Measurements from ENCODE around the gene ANGPTL7. TPM values are rescaled to one million over a fixed set of nuclear protein-coding genes. Genes with fewer than 3 reads are reported as not detected.
A peak's percentile ranks its signal among the peaks of the same experiment; 100 is the strongest.

ANGPTL7 gene
- total RNA-seq, 1 donor from 2014 or later: 1.1 TPM

GRCh38 chr1:11204396-11205190, 15.4 kb downstream of the ANGPTL7 start:
- intact Hi-C loops (cut with micrococcal nuclease): no loop called here
- TF ChIP-seq CTCF (IDR thresholded peaks at IDR 0.05; ENCODE audit: borderline replicate concordance): no peak
- peaks cover 94% of the 10 kb centered on the region for H3K36me3 ChIP-seq
- no peaks in the 10 kb centered on the region for H3K9me3 ChIP-seq (replicated peaks)
- H3K27me3 ChIP-seq (ENCODE audit: low read depth): no peaks in the 10 kb centered on the region
- no peak for DNase-seq
- H3K27ac ChIP-seq (replicated peaks): no peak overlapping the region
- no peak overlapping the region for H3K4me3 ChIP-seq
- peaks cover 10% of the 10 kb centered on the region for H3K4me1 ChIP-seq

DNA sequence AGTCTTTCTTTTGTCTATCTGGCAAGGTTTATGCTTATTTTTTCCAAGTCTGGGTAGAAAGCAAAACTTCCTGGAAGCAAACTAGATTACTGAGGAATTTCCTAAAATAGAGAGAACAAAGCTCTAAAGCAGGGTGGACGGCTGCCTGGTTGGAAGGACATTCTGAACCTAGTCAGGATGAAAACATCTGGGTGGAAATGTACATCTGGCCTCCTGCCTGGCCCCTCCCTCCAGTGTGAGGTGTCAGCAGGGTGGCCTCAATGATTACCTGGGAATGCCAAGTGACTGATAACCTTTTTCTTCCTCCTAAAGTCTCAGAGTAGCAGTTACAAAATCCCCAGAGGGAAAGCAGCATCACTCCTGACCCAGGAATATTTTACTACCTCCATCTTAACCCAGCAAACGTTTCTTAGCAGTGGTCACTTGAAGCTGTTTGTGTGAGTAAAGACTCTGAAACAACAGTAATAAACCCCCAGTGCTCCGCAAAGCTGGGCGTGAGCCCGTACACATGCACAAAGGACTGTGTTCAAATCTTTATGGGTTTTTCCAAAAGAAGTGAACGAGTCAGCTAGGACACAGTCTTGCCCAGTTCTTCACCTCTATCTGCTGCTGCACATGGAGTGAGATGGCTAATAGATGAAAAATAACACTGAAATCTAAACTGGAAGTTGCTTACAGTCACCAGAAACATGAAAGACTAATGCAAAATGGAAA, 18.9 kb downstream of the ANGPTL7 start:
- DNase-seq: peak; percentile 52
- intact Hi-C loops (cut with micrococcal nuclease): no loop called here
- peak overlapping the region; percentile 51 for H3K27ac ChIP-seq (replicated peaks)
- peaks cover 100% of the 10 kb centered on the region for H3K36me3 ChIP-seq
- H3K4me1 ChIP-seq: peaks cover 10% of the 10 kb centered on the region
- H3K27me3 ChIP-seq (ENCODE audit: low read depth): no peaks in the 10 kb centered on the region
- no peak overlapping the region for H3K4me3 ChIP-seq
- TF ChIP-seq CTCF (IDR thresholded peaks at IDR 0.05; ENCODE audit: borderline replicate concordance): no peak
- H3K9me3 ChIP-seq (replicated peaks): no peaks in the 10 kb centered on the region

GRCh38 chr1:11211461-11211860, 22.3 kb downstream of the ANGPTL7 start:
- Histone ChIP-seq H3K9me3 (replicated peaks) (no peaks in the 10 kb centered on the region), H3K27ac (replicated peaks) (no peak overlapping the region), H3K4me3 (no peak overlapping the region), H3K27me3 (ENCODE audit: low read depth) (no peaks in the 10 kb centered on the region), H3K36me3 (peaks cover 99% of the 10 kb centered on the region), H3K4me1 (peaks cover 10% of the 10 kb centered on the region)
- no peak for TF ChIP-seq CTCF (IDR thresholded peaks at IDR 0.05; ENCODE audit: borderline replicate concordance)
- DNase-seq: no peak
- intact Hi-C loops (cut with micrococcal nuclease): no loop called here

DNA sequence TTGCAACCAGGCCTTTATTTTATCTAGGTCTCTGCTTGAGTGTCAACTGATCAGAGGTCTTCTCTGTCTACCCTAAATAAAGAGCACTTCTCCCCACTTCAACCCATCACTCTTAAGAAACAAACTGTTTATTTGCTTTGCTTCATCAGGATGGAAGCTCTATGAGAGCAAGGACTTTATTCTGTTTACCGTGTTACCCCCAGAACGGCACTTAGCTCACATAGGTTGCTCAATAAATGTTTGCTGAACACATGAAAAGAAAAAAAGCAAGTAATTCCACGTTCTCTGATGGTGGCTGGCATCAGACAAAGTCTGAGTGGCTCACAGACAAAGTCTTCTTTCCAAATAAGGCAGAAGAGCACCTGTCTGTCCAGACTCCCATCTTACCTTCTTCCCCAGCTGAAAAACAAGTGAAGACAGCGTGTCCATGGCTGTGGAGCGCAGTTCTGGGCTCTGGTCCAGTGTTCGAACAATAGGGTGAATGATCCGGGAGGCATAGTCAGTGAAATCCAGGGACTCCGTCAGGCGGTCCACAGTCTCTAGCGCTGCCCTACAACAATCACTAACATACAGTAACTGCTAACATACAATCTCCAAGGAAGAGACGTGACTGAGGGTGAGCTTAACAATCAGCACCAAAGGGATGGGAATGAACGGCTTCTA, 22.9 kb downstream of the ANGPTL7 start:
- peaks cover 99% of the 10 kb centered on the region for H3K36me3 ChIP-seq
- H3K4me3 ChIP-seq: no peak overlapping the region
- no peak for TF ChIP-seq CTCF (IDR thresholded peaks at IDR 0.05; ENCODE audit: borderline replicate concordance)
- no peak overlapping the region for H3K27ac ChIP-seq (replicated peaks)
- H3K27me3 ChIP-seq (ENCODE audit: low read depth): no peaks in the 10 kb centered on the region
- intact Hi-C loops (cut with micrococcal nuclease): no loop called here
- peaks cover 10% of the 10 kb centered on the region for H3K4me1 ChIP-seq
- DNase-seq: no peak
- H3K9me3 ChIP-seq (replicated peaks): no peaks in the 10 kb centered on the region

DNA sequence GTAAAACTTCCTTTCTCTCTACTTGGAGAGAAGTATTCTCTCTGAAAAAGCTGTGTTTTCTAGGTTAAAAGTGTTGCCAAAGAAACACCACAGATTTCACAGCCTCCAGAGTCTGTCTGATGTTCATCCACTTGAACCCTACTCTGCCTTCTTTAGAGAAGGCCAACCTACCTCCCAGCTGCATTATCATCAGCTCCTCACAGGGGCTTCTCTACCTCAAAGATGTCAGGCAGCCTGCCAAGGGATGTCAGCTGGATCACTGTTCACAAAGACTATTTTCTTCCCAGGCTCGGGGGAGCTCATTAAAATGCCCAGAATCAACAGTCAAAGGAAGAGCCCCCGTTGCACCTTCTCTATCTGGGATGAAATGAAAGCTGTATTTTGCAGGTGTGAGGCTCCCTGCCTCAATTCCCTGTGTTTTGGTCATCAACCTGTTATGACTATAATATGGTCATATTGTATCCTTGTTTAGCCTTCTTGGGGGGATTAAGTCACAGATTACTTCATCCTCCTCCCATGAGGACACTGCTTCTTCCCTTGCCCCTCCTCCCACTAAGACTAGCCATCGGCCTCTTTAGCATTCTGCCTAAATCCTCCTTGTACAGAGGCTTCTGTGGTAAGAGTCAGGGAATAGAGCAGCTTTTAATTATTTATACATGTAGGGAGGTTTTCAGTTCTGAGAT, 25.7 kb downstream of the ANGPTL7 start:
- H3K4me1 ChIP-seq: no peaks in the 10 kb centered on the region
- no peak overlapping the region for H3K27ac ChIP-seq (replicated peaks)
- TF ChIP-seq CTCF (IDR thresholded peaks at IDR 0.05; ENCODE audit: borderline replicate concordance): no peak
- H3K27me3 ChIP-seq (ENCODE audit: low read depth): no peaks in the 10 kb centered on the region
- no peak for DNase-seq
- H3K9me3 ChIP-seq (replicated peaks): no peaks in the 10 kb centered on the region
- H3K36me3 ChIP-seq: peaks cover 99% of the 10 kb centered on the region
- H3K4me3 ChIP-seq: no peak overlapping the region
- intact Hi-C loops (cut with micrococcal nuclease): no loop called here
